Ishikawa (cell line): ENCODE results near the gene MYOF.

Experiments
- CEBPB ChIP-seq: IDR thresholded peaks from 2 replicates; pipeline ENCODE4 v1.6.1; 2012
- CREB1 ChIP-seq: IDR thresholded peaks from 2 replicates; pipeline ENCODE4 v1.6.1; 2012; ENCODE audit warnings: low read depth
- EGR1 ChIP-seq: IDR thresholded peaks from 2 replicates; pipeline ENCODE4 v1.6.1; 2012
- EP300 ChIP-seq: IDR thresholded peaks from 2 replicates; pipeline ENCODE4 v1.6.1; 2012; ENCODE audit warnings: borderline replicate concordance
- FOXM1 ChIP-seq: IDR thresholded peaks from 2 replicates; pipeline ENCODE4 v1.6.1; 2012; ENCODE audit warnings: low read depth, borderline replicate concordance
- MAX ChIP-seq: IDR thresholded peaks from 2 replicates; pipeline ENCODE4 v1.6.1; 2012
- NFIC ChIP-seq: IDR thresholded peaks from 2 replicates; pipeline ENCODE4 v1.6.1; 2012
- RAD21 ChIP-seq: IDR thresholded peaks from 2 replicates; pipeline ENCODE4 v1.6.1; 2012; ENCODE audit warnings: low read depth
- REST ChIP-seq: IDR thresholded peaks from 2 replicates; pipeline ENCODE4 v1.6.1; 2012; ENCODE audit warnings: low read depth, mild to moderate bottlenecking
- TAF1 ChIP-seq: IDR thresholded peaks from 2 replicates; pipeline ENCODE4 v1.6.1; 2012; ENCODE audit warnings: low read depth, mild to moderate bottlenecking
- TCF12 ChIP-seq: IDR thresholded peaks from 2 replicates; pipeline ENCODE4 v1.6.1; 2012; ENCODE audit warnings: low read depth
- TEAD4 ChIP-seq: IDR thresholded peaks from 2 replicates; pipeline ENCODE4 v1.6.1; 2012
- USF1 ChIP-seq: IDR thresholded peaks from 2 replicates; pipeline ENCODE4 v1.6.1; 2012
- YY1 ChIP-seq: IDR thresholded peaks from 2 replicates; pipeline ENCODE4 v1.6.1; 2012; ENCODE audit warnings: low read depth
- ZBTB7A ChIP-seq: IDR thresholded peaks from 2 replicates; pipeline ENCODE4 v1.6.1; 2012; ENCODE audit warnings: low read depth

The MYOF gene

GRCh38 chr10:93346694-93347093, 135.4 kb downstream of the MYOF start:
- TF ChIP-seq REST (no peak), TCF12 (no peak), CREB1 (no peak), EP300 (no peak), USF1 (no peak), MAX (no peak), ZBTB7A (no peak), TAF1 (no peak), EGR1 (no peak), CEBPB (no peak), YY1 (no peak), RAD21 (no peak), FOXM1 (no peak), NFIC (no peak), TEAD4 (no peak)

- TF ChIP-seq FOXM1 (no peak), EP300 (no peak)
Observed at GRCh38 chr10:93346108-93346507, 136.0 kb downstream of the MYOF start.

DNA sequence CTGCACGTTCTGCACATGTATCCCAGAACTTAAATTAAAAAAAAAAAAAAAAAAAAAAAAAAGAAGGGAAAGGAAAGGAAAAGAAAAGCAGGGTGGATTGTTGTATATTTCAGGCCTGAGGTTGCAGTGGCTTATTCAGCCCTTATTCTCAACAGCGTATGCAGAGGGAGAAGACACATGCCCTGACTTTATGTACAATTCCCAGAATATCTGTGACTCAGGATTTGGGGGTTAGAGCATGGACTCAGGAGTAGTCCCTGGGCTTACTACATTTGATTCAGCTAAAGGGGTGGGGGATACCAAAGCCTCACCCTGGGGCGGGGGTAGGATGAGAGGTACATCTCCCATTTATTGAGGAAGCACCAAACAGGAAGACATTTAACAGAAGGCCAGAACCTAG, 137.4 kb downstream of the MYOF start:
- TF ChIP-seq YY1 (no peak), TAF1 (no peak), FOXM1 (no peak), CREB1 (no peak), CEBPB (no peak), RAD21 (no peak), TCF12 (no peak), USF1 (no peak), EGR1 (no peak), MAX (no peak), TEAD4 (no peak), EP300 (no peak), NFIC (no peak), REST (no peak)

- TF ChIP-seq TAF1 (no peak), TEAD4 (no peak)
Observed at GRCh38 chr10:93342921-93343320, 139.2 kb downstream of the MYOF start.

GRCh38 chr10:93342366-93342765, 139.8 kb downstream of the MYOF start:
- no peak for TF ChIP-seq MAX
- TF ChIP-seq FOXM1, result no peak
- no peak for TF ChIP-seq TCF12

- TF ChIP-seq MAX (no peak), REST (no peak), CREB1 (no peak), FOXM1 (no peak), NFIC (no peak), USF1 (no peak), ZBTB7A (no peak), YY1 (no peak), EGR1 (no peak), TAF1 (no peak), TCF12 (no peak), CEBPB (no peak), TEAD4 (no peak), RAD21 (no peak), EP300 (no peak)
Observed at GRCh38 chr10:93337309-93337721, 144.8 kb downstream of the MYOF start.
